NT2/D1 (cell line): ENCODE results near the gene KIAA0586.

Experiments used
- SUZ12 ChIP-seq: IDR thresholded peaks from 2 replicates; pipeline ENCODE4 v1.6.1; 2011; ENCODE audit not compliant: insufficient read length, insufficient read depth; ENCODE audit errors: extremely low read depth
- YY1 ChIP-seq: IDR thresholded peaks from 2 replicates; pipeline ENCODE4 v1.6.1; 2011; ENCODE audit not compliant: insufficient read length, insufficient read depth
- ZNF274 ChIP-seq: IDR thresholded peaks from 2 replicates; pipeline ENCODE4 v1.6.1; 2011; ENCODE audit warnings: mild to moderate bottlenecking, low read depth, low read length

GRCh38 chr14:58477653-58478052, 50.1 kb downstream of the KIAA0586 start:
- TF ChIP-seq ZNF274 (no peak), YY1 (no peak), SUZ12 (no peak)
